Raji (cell line): ENCODE measurements around the gene CD7.

ENCODE experiments used
- POLR2A ChIP-seq: IDR thresholded peaks from 2 replicates; pipeline ENCODE4 v1.6.1; 2011; ENCODE audit warnings: low read depth, low read length, control low read depth; ENCODE audit not compliant: insufficient read depth

Gene CD7

GRCh38 chr17:82301300-82301915 is 16.0 kb downstream of the CD7 start:
- TF ChIP-seq POLR2A = no peak

GRCh38 chr17:82300707-82301270 is 16.6 kb downstream of the CD7 start:
- no peak for TF ChIP-seq POLR2A

- no peak for TF ChIP-seq POLR2A
Measured at GRCh38 chr17:82300228-82300627, 17.2 kb downstream of the CD7 start.

- no peak for TF ChIP-seq POLR2A
Measured at GRCh38 chr17:82299452-82299851, 18.0 kb downstream of the CD7 start.

- no peak for TF ChIP-seq POLR2A
Measured at GRCh38 chr17:82298538-82299421, 18.6 kb downstream of the CD7 start.

- peak; percentile 69 for TF ChIP-seq POLR2A
Measured at GRCh38 chr17:82297714-82298537, 19.5 kb downstream of the CD7 start.

- TF ChIP-seq POLR2A = no peak
Measured at GRCh38 chr17:82297280-82297713, 20.1 kb downstream of the CD7 start.

GRCh38 chr17:82296511-82297279 is 20.7 kb downstream of the CD7 start:
- TF ChIP-seq POLR2A = no peak

GRCh38 chr17:82295472-82295814 is 22.0 kb downstream of the CD7 start:
- TF ChIP-seq POLR2A = no peak

- no peak for TF ChIP-seq POLR2A
Measured at GRCh38 chr17:82294064-82294773, 23.2 kb downstream of the CD7 start.

GRCh38 chr17:82292251-82293154 is 24.9 kb downstream of the CD7 start:
- TF ChIP-seq POLR2A = peak; percentile 98

- TF ChIP-seq POLR2A = no peak
Measured at GRCh38 chr17:82291582-82292250, 25.7 kb downstream of the CD7 start.
